HepG2 (cell line): Measurements from ENCODE around the gene PRSS36. TPM values are rescaled to one million over a fixed set of nuclear protein-coding genes. Genes with fewer than 3 reads are reported as not detected.

Experiments used
- MATR3 ChIP-seq: sonication (generic); formaldehyde crosslinking; IDR thresholded peaks from 2 replicates; pipeline ENCODE4 v1.4.0; 2020; ENCODE audit warnings: missing genetic modification reagents
- NRL ChIP-seq: sonication (generic); formaldehyde crosslinking; IDR thresholded peaks from 2 replicates; pipeline ENCODE4 v1.5.0; 2020; ENCODE audit warnings: missing genetic modification reagents, mild to moderate bottlenecking, moderate library complexity, borderline replicate concordance
- RORA ChIP-seq: sonication (generic); formaldehyde crosslinking; IDR thresholded peaks from 2 replicates; pipeline ENCODE4 v1.5.0; 2020; ENCODE audit warnings: mild to moderate bottlenecking, missing genetic modification reagents, moderate library complexity
- SMYD3 ChIP-seq: sonication (generic); formaldehyde crosslinking; IDR thresholded peaks from 2 replicates; pipeline ENCODE4 v1.8.1; 2023; ENCODE audit warnings: mild to moderate bottlenecking, missing genetic modification reagents
- SNAI1 ChIP-seq: sonication (generic); formaldehyde crosslinking; IDR thresholded peaks from 2 replicates; pipeline ENCODE4 v1.5.0; 2020; ENCODE audit warnings: mild to moderate bottlenecking, missing genetic modification reagents, borderline replicate concordance
- STAT5B ChIP-seq: sonication (generic); formaldehyde crosslinking; IDR thresholded peaks from 2 replicates; pipeline ENCODE4 v1.4.0; 2020; ENCODE audit warnings: missing genetic modification reagents
- ZFP36 ChIP-seq: fragments of 150-350 bp; IDR thresholded peaks from 2 replicates; pipeline ENCODE4 v1.6.1; 2018; ENCODE audit warnings: borderline replicate concordance, low read length, low read depth; ENCODE audit not compliant: partially characterized antibody
- ZFP82 ChIP-seq: sonication (generic); formaldehyde crosslinking; IDR thresholded peaks from 2 replicates; pipeline ENCODE4 v1.5.1; 2020; ENCODE audit warnings: mild to moderate bottlenecking, missing genetic modification reagents, borderline replicate concordance
- ZNF12 ChIP-seq: sonication (generic); formaldehyde crosslinking; IDR thresholded peaks from 2 replicates; pipeline ENCODE4 v1.5.0; 2020; ENCODE audit warnings: missing genetic modification reagents
- ZNF460 ChIP-seq: sonication (generic); formaldehyde crosslinking; IDR thresholded peaks from 2 replicates; pipeline ENCODE4 v1.5.1; 2020; ENCODE audit warnings: missing genetic modification reagents, mild to moderate bottlenecking, borderline replicate concordance
- ZNF629 ChIP-seq: sonication (generic); formaldehyde crosslinking; conservative IDR thresholded peaks from 2 replicates; pipeline ENCODE4 v1.5.0; 2020; ENCODE audit warnings: missing genetic modification reagents
- ZNF777 ChIP-seq: sonication (generic); formaldehyde crosslinking; IDR thresholded peaks from 2 replicates; pipeline ENCODE4 v1.4.0; 2020; ENCODE audit warnings: missing genetic modification reagents
- polyA plus RNA-seq, 8 experiments: library from polyadenylated mRNA; depleted of rRNA in 3 of 8; stranded (reverse) in 7 of 8; unstranded in 1 of 8; fragments of >200 nt; fragmentation: Illumina TruSeq in 4 of 8; extraction: Trizol in 4 of 8; gene quantifications; 2 replicates each; pipeline versions ENCODE4 v1.2.1 to v1.2.3, GENCODE V29; 2011 to 2016; ENCODE audit warnings: low read depth in 4 of 8, missing spikeins in 1 of 8, mixed read lengths in 1 of 8; ENCODE audit not compliant: insufficient read depth in 1 of 8
- total RNA-seq, 5 experiments: library from RNA; depleted of rRNA; stranded (reverse); fragments of >200 nt; fragmentation: Illumina TruSeq; extraction: Trizol; gene quantifications; 2 replicates each; pipeline ENCODE4 v1.2.3, GENCODE V29; 2016; ENCODE audit warnings: low read depth in 1 of 5
- TF ChIP-seq, protein P1 (sequence below): sonication (generic); formaldehyde crosslinking; IDR thresholded peaks from 2 replicates; pipeline ENCODE4 v1.4.0; 2020; ENCODE audit warnings: mild to moderate bottlenecking, missing genetic modification reagents
- TF ChIP-seq, protein P2 (sequence below): sonication (generic); formaldehyde crosslinking; IDR thresholded peaks from 2 replicates; pipeline ENCODE4 v1.4.0; 2020; ENCODE audit warnings: missing genetic modification reagents

The PRSS36 gene
- total and polyA plus RNA-seq, 2 of the 13 experiments (the other 11 are each of a cell fraction or from before 2014, with no cell fraction given): 1.5 to 2.1 TPM

DNA sequence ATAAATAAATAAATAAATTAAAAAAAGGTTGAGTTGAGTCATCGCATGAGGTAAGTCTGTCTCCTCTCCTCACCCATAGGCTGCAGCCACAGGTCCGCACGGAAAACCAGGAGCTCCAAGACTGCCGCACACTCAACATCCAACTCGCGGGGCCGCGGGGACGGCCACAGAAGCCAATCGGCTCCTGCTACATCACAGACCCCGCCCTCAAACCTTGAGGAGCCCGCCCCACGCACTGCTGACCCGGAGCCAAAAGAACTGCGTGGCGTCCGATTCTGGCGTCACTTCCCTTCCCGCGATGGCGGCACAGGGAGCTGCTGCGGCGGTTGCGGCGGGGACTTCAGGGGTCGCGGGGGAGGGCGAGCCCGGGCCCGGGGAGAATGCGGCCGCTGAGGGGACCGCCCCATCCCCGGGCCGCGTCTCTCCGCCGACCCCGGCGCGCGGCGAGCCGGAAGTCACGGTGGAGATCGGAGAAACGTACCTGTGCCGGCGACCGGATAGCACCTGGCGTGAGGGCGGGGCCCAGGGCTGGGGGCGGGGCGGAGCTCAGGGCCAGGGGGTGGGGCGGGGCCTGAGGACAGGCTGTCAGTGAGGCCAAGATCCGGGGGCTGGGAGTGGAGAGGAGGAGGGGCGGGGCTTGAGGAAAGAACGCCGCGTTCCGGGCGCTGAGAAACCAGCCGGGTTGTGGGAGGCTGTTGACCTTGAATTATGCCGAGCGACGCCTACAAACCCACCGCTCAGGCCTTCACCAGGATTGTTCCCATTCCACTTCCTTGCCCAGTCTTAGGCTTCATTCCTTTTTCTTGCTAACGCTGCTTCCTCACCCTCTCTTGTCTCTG, 32.3 kb downstream of the PRSS36 start, which contains the start of gene KAT8 (continued):
- TF ChIP-seq MATR3 (CRISPR knock-in tag): 0 out of 2 replicates have a peak, but pooled peaks have one; percentile 45
- TF ChIP-seq ZNF777 (CRISPR knock-in tag): 0 out of 2 replicates have a peak, but pooled peaks have one; percentile 26
- 0 out of 2 replicates have a peak, but pooled peaks have one; percentile 76 for TF ChIP-seq ZFP82 (CRISPR knock-in tag)
- TF ChIP-seq NRL (CRISPR knock-in tag): 0 out of 2 replicates have a peak, but pooled peaks have one; percentile 7
- 0 out of 2 replicates have a peak, but pooled peaks have one; percentile 66 for TF ChIP-seq SMYD3
- TF ChIP-seq, protein P1, sequence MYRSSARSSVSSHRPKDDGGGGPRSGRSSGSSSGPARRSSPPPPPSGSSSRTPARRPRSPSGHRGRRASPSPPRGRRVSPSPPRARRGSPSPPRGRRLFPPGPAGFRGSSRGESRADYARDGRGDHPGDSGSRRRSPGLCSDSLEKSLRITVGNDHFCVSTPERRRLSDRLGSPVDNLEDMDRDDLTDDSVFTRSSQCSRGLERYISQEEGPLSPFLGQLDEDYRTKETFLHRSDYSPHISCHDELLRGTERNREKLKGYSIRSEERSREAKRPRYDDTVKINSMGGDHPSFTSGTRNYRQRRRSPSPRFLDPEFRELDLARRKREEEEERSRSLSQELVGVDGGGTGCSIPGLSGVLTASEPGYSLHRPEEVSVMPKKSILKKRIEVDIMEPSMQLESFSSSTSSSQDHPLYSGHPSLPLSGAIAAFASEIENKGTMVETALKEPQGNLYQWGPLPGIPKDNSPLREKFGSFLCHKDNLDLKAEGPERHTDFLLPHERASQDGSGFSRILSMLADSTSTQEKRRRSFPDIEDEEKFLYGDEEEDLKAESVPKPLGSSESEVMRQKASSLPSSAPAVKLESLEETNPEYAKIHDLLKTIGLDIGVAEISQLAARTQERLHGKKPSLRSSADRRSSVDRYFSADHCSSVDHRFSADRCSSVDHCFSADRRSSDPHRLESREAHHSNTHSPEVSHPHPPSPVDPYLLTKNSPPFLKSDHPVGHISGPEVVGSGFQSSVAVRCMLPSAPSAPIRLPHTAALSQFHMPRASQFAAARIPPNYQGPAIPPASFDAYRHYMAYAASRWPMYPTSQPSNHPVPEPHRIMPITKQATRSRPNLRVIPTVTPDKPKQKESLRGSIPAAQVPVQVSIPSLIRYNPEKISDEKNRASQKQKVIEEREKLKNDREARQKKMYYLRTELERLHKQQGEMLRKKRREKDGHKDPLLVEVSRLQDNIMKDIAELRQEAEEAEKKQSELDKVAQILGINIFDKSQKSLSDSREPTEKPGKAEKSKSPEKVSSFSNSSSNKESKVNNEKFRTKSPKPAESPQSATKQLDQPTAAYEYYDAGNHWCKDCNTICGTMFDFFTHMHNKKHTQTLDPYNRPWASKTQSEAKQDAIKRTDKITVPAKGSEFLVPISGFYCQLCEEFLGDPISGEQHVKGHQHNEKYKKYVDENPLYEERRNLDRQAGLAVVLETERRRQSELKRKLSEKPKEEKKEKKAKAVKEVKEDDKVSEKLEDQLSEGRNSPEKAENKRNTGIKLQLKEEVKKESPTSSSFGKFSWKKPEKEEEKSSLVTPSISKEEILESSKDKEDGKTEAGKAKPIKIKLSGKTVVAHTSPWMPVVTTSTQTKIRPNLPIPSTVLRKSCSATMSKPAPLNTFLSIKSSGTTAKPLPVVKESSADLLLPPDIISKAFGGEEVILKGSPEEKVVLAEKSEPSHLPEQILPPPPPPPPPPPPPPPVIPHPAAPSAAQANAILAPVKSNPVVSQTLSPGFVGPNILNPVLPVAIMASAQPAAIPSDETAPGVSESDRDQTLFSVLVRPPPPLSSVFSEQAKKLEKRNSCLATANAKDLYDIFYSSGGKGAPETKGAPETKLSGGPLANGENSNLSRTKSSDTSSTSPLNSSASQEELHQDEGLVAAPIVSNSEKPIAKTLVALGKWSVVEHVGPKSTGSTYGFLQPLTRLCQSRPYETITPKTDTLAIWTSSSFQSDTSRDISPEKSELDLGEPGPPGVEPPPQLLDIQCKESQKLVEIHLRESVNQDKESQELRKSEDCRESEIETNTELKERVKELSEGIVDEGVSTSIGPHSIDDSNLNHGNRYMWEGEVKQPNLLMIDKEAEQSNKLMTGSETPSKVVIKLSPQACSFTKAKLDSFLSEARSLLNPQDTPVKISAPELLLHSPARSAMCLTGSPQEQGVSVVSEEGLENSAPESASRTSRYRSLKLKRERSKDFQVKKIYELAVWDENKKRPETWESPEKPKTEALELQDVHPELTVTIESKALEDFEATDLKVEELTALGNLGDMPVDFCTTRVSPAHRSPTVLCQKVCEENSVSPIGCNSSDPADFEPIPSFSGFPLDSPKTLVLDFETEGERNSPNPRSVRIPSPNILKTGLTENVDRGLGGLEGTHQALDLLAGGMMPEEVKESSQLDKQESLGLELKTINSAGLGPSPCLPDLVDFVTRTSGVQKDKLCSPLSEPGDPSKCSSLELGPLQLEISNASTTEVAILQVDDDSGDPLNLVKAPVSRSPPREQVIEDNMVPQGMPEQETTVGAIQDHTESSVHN (CRISPR knock-in tag): no peak
- peak; percentile 22; the same call in 1 of the 2 replicates for TF ChIP-seq ZNF460 (CRISPR knock-in tag)
- no peak for TF ChIP-seq ZNF629 (CRISPR knock-in tag)
- TF ChIP-seq, protein P2, sequence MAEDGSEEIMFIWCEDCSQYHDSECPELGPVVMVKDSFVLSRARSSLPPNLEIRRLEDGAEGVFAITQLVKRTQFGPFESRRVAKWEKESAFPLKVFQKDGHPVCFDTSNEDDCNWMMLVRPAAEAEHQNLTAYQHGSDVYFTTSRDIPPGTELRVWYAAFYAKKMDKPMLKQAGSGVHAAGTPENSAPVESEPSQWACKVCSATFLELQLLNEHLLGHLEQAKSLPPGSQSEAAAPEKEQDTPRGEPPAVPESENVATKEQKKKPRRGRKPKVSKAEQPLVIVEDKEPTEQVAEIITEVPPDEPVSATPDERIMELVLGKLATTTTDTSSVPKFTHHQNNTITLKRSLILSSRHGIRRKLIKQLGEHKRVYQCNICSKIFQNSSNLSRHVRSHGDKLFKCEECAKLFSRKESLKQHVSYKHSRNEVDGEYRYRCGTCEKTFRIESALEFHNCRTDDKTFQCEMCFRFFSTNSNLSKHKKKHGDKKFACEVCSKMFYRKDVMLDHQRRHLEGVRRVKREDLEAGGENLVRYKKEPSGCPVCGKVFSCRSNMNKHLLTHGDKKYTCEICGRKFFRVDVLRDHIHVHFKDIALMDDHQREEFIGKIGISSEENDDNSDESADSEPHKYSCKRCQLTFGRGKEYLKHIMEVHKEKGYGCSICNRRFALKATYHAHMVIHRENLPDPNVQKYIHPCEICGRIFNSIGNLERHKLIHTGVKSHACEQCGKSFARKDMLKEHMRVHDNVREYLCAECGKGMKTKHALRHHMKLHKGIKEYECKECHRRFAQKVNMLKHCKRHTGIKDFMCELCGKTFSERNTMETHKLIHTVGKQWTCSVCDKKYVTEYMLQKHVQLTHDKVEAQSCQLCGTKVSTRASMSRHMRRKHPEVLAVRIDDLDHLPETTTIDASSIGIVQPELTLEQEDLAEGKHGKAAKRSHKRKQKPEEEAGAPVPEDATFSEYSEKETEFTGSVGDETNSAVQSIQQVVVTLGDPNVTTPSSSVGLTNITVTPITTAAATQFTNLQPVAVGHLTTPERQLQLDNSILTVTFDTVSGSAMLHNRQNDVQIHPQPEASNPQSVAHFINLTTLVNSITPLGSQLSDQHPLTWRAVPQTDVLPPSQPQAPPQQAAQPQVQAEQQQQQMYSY (CRISPR knock-in tag): peak; percentile 23; the same call in 1 of the 2 replicates
- TF ChIP-seq STAT5B (CRISPR knock-in tag): 0 out of 2 replicates have a peak, but pooled peaks have one; percentile 56
- TF ChIP-seq RORA (CRISPR knock-in tag): no peak
- TF ChIP-seq ZNF12: no peak; the same call in 1 of the 2 replicates
- TF ChIP-seq SNAI1 (CRISPR knock-in tag): no peak
- no peak for TF ChIP-seq ZFP36
